A673 (cell line): ENCODE data around the gene RSAD1. TPM values are rescaled to one million over a fixed set of nuclear protein-coding genes. Genes with fewer than 3 reads are reported as not detected.

Source experiments
- BruUV-seq: library from RNA; stranded (reverse); fragments of 400-500 nt; replicated peaks from 2 replicates; lab custom pipeline; 2021; lab: Mats Ljungman, UMichigan
- CTCF ChIA-PET: fragments of 300-600 bp; sonication (Branson Sonifier 250); formaldehyde crosslinking; loops from one replicate; lab custom pipeline; 2022; ENCODE audit warnings: antibody characterized with exemption; lab: Charles Lee
- POLR2A ChIA-PET: fragments of 300-600 bp; sonication (Branson Sonifier 250); formaldehyde crosslinking; loops from one replicate; lab custom pipeline; 2022; ENCODE audit warnings: antibody characterized with exemption; ENCODE audit not compliant: low non-redundant PET; lab: Charles Lee
- DNase-seq: peaks from one replicate; pipeline ENCODE4 v3.0.0-alpha.2; 2015; ENCODE audit warnings: low spot score
- H3K27ac ChIP-seq: fragments of 200-600 bp; sonication (generic); 2 replicates; pipeline ENCODE4 v1.5.1; 2016; ENCODE audit warnings: mixed run types, low read depth, mild to moderate bottlenecking, mixed read lengths, antibody characterized with exemption, low read length; ENCODE audit not compliant: poor library complexity, severe bottlenecking
- H3K27me3 ChIP-seq: fragments of 200-600 bp; sonication (generic); replicated peaks from 2 replicates; pipeline ENCODE4 v1.6.1; 2017; ENCODE audit warnings: mixed run types, low read depth, mild to moderate bottlenecking, mixed read lengths, antibody characterized with exemption, low read length; ENCODE audit not compliant: insufficient read depth, poor library complexity
- H3K36me3 ChIP-seq: fragments of 200-600 bp; sonication (generic); 2 replicates; pipeline ENCODE4 v1.6.1; 2016; ENCODE audit warnings: mixed run types, mild to moderate bottlenecking, mixed read lengths, antibody characterized with exemption, low read length; ENCODE audit not compliant: insufficient read depth, poor library complexity, severe bottlenecking
- H3K4me1 ChIP-seq: fragments of 200-600 bp; sonication (generic); 2 replicates; pipeline ENCODE4 v1.6.1; 2017; ENCODE audit warnings: mixed run types, mild to moderate bottlenecking, mixed read lengths, antibody characterized with exemption, low read length; ENCODE audit not compliant: insufficient read depth, poor library complexity, severe bottlenecking
- H3K4me3 ChIP-seq: fragments of 200-600 bp; sonication (generic); 2 replicates; pipeline ENCODE4 v1.5.1; 2016; ENCODE audit warnings: low read depth, mixed run types, mild to moderate bottlenecking, mixed read lengths, low read length; ENCODE audit not compliant: poor library complexity, severe bottlenecking
- H3K9me3 ChIP-seq: fragments of 200-600 bp; sonication (generic); 2 replicates; pipeline ENCODE4 v1.6.1; 2016; ENCODE audit warnings: mixed run types, low read depth, mild to moderate bottlenecking, mixed read lengths, antibody characterized with exemption, low read length; ENCODE audit not compliant: poor library complexity, severe bottlenecking
- EZH2 ChIP-seq: fragments of 200-600 bp; sonication (generic); IDR thresholded peaks from 2 replicates; pipeline ENCODE4 v1.6.1; 2017; ENCODE audit warnings: borderline replicate concordance, low read depth, mild to moderate bottlenecking, mixed read lengths, antibody characterized with exemption, low read length; ENCODE audit not compliant: poor library complexity, severe bottlenecking
- intact Hi-C: fragments of 100-400 bp; cut with micrococcal nuclease; formaldehyde crosslinking; loops from one replicate; pipeline ENCODE4 v1.10.0; 2022; ENCODE audit not compliant: unreplicated experiment
- total RNA-seq: library from RNA; stranded (reverse); gene quantifications from 2 replicates; pipeline ENCODE4 v1.2.3, GENCODE V29; 2021
- TF ChIP-seq, protein P1 (sequence below): fragments of 300-800, 200-600 bp; sonication (generic); conservative IDR thresholded peaks from 2 replicates; pipeline ENCODE4 v1.5.1; 2017; ENCODE audit warnings: low read depth, mild to moderate bottlenecking, antibody characterized with exemption, low read length, moderate library complexity, mixed read lengths

The RSAD1 gene
- total RNA-seq, 1 experiment from 2014 or later, result 44.3 TPM

DNA sequence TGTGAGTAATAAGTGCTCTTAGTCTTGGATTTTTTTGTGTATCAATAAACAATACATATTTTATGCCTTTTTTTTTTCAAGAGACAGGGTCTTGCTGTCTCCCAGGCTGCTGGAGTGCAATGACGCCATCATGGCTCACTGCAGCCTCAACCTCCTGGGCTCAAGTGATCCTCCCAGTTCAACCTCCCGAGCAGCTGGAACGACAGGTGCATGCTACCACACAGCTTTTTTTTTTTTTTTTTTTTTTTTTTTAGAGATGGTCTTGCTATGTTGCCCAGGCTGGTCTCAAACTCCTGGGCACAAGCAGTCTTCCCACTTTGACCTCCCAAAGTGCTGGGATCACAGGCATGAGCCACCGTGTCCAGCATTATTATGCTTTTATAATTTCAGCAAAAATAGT lies 39.7 kb upstream of the RSAD1 start:
- DNase-seq, result no peak
- H3K27ac ChIP-seq, result no peak overlapping the region
- no peaks in the 10 kb centered on the region for H3K9me3 ChIP-seq
- H3K27me3 ChIP-seq, result no peaks in the 10 kb centered on the region
- no peak for TF ChIP-seq EZH2
- TF ChIP-seq, protein P1, sequence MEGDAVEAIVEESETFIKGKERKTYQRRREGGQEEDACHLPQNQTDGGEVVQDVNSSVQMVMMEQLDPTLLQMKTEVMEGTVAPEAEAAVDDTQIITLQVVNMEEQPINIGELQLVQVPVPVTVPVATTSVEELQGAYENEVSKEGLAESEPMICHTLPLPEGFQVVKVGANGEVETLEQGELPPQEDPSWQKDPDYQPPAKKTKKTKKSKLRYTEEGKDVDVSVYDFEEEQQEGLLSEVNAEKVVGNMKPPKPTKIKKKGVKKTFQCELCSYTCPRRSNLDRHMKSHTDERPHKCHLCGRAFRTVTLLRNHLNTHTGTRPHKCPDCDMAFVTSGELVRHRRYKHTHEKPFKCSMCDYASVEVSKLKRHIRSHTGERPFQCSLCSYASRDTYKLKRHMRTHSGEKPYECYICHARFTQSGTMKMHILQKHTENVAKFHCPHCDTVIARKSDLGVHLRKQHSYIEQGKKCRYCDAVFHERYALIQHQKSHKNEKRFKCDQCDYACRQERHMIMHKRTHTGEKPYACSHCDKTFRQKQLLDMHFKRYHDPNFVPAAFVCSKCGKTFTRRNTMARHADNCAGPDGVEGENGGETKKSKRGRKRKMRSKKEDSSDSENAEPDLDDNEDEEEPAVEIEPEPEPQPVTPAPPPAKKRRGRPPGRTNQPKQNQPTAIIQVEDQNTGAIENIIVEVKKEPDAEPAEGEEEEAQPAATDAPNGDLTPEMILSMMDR, result no peak
- no TSS peak for BruUV-seq
- H3K4me1 ChIP-seq, result peaks cover 14% of the 10 kb centered on the region
- H3K4me3 ChIP-seq, result no peak overlapping the region
- CTCF ChIA-PET, result no interaction called here
- POLR2A ChIA-PET, result no interaction called here
- intact Hi-C loops, result no loop called here
- H3K36me3 ChIP-seq, result no peaks in the 10 kb centered on the region

DNA sequence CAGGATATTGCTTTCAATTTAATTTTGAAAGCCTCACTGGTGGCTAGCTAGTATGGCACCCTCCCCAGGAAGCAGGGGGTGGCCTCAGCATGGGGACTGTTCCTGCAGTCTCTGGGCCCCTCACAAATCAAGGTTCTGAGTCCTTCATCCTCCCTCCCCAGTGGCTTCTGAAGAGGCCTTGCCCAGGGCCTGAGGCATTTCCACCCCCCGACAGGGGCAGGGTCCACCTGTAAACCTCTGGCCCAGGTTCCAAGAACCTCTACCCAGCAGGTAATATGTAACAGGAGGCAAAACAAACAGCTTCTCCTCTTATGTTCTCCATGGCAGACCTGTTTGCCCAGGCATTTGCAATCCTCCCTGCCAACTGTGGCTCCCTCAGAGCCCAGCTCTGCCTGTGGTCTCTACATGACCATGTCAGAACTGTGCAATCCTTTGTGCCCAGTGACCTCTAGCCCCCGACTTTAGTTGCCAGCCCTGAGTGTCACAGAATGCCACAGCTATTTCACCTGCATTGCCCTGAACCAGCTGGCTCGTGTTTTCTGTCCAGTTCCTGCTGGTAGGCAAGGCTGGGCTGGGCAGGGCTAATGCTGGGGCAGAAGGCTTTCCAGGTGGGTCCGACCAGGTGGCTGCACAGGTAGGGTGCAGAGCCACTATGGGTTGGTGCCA lies 38.4 kb upstream of the RSAD1 start:
- H3K4me1 ChIP-seq, result peaks cover 14% of the 10 kb centered on the region
- intact Hi-C loops, result no loop called here
- H3K27me3 ChIP-seq, result no peaks in the 10 kb centered on the region
- no peaks in the 10 kb centered on the region for H3K36me3 ChIP-seq
- no peaks in the 10 kb centered on the region for H3K9me3 ChIP-seq
- ChIA-PET CTCF (no interaction called here), POLR2A (no interaction called here)
- no TSS peak for BruUV-seq
- no peak for TF ChIP-seq EZH2
- TF ChIP-seq, protein P1, result no peak
- DNase-seq, result no peak
- H3K4me3 ChIP-seq, result no peak overlapping the region
- no peak overlapping the region for H3K27ac ChIP-seq

DNA sequence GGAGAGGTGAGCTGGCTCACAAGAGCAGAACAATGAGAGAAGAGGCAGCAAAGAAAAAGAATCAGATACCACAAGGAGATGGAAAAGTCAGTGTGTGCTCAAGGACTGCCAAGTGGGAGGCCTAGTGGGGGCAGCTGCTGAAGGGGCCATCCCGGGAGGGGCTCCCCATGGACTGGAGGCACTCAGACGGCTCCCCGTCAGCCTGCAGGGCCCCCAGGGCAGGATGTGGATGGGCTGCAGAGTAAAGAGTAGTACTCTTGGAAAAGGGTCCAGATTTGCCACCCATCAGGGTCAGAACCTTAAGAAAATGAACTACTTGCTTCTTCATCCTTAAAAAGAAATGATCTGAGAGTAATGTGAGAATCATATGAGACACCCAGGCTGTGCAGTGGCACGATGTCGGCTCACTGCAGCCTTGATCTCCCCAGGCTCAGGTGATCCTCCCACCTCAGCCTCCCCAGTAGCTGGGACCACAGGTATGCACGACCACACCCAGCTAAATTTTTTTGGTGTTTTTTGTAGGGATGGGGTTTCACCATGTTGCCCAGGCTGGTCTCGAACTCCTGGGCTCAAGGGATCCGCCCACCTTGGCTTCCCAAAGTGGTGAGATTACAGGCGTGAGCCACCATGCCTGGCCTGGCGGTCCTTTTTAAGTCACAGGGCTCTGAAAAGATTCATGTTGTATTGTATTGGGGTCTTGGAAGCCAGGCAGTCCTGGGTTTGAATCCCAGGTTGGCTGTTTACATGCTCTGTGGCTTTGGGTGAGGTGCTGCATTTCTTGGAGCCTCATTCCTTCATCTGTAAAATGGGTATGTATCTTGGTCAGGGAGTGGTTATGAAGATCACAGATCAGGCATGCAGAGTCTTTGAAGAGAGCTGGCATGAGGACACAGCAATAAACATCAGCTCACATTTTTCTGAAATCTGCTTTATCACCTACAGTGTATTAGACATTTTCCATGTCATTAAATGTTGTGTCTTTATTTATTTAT lies 37.5 kb upstream of the RSAD1 start:
- intact Hi-C loops, result no loop called here
- Histone ChIP-seq H3K4me3 (no peak overlapping the region), H3K9me3 (no peaks in the 10 kb centered on the region), H3K27me3 (no peaks in the 10 kb centered on the region), H3K4me1 (peaks cover 14% of the 10 kb centered on the region), H3K27ac (no peak overlapping the region), H3K36me3 (no peaks in the 10 kb centered on the region)
- no peak for TF ChIP-seq EZH2
- TF ChIP-seq, protein P1, result no peak
- BruUV-seq, result no TSS peak
- CTCF ChIA-PET, result no interaction called here
- DNase-seq, result no peak
- POLR2A ChIA-PET, result no interaction called here
